Stimulated activated CD8-positive, alpha-beta memory T cell treated with anti-CD3 and anti-CD28 coated beads, Interleukin-7, amount 100 ng/mL, for 48 hours (primary cell): ENCODE results near the gene DCBLD2.
"Not testable (repeated sequence)": the region's sequence is repeated elsewhere in the genome, so short reads cannot be mapped to it uniquely, and the experiment has no call there.

Experiments used
- DNase-seq, 2 donors: peaks; one replicate each; pipeline ENCODE4 v3.0.0-alpha.2; 2020; ENCODE audit warnings: low read depth in 1 of 2; ENCODE audit errors: extremely low read depth in 1 of 2

The DCBLD2 gene

GRCh38 chr3:98843266-98843959, 58.1 kb downstream of the DCBLD2 start:
- no peak for DNase-seq

- DNase-seq, result no peak
Measured at GRCh38 chr3:98839846-98840245, 61.6 kb downstream of the DCBLD2 start.

DNA sequence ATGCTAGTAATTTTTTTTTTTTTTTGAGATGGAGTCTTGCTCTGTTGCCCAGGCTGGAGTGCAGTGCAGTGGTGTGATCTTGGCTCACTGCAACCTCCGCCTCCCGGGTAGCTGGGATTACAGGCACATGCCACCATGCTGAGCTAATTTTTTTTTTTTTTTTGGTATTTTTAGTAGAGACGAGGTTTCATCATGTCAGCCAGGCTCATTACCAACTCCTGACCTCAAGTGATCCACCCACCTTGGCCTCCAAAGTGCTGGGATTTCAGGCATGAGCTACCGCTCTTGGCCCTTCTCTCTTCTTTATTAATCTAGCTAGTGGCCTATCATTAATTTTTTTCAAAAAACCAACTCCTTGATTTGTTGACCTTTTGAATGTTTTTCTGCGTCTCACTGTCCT, 70.4 kb downstream of the DCBLD2 start:
- not testable (repeated sequence) for DNase-seq

DNA sequence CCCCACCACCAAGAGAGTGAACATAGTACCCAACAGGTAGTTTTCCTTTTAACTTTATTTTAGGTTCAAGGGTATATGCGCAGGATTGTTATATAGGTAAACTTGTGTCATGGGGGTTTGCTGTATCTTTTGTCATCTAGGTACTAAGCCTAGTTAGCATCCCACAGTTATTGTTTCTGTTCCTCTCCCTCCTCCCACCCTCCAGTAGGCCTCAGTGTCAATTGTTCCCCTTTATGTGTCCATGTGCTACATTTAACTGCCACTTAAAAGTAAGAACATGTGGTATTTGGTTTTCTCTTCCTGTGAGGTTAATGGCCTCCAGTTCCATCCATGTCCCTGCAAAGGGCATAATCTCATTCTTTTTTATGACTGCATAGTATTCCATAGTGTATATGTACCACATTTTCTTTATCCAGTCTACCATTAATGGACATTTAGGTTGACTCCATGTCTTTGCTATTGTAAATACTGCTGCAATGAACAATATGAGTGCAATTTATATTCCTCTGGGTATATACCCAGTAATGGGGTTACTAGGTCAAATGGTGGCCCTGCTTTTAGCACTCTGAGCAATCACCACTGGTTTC, 72.2 kb downstream of the DCBLD2 start:
- no peak for DNase-seq

DNA sequence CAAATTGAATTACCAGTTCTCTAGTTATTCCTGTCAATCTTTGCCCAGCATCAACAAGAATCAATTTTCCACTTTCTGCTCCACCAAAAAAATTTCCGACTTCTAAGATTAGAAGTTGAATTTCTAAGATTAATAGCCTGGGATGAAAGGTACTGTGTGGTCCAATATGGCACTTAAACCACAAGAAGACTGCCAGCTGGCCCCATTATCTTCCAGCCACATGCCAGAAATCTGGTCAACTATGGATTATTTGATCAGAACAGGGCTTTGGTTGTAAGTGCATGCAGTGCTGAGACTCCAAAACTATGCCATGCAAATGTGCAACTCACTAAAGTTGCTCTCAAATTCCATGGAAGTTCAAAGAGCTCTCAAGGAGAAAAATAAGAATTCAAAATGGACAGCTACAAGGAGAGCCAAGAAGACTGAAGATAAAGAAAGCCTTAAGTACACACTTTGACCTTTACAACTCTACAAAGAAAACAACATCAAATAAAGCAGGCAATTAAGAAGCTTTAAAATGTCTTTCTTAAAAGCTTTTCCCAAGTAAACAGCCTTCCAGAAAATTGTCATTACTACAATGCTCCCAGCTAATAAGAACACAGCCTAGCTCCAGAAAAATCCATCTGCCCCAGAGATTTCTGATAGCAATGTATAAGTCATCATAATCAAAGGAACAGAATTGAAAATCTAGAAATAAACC, 74.1 kb downstream of the DCBLD2 start:
- no peak for DNase-seq

GRCh38 chr3:98826126-98826525, 75.4 kb downstream of the DCBLD2 start:
- no peak for DNase-seq

GRCh38 chr3:98824256-98824655, 77.2 kb downstream of the DCBLD2 start:
- no peak for DNase-seq

DNA sequence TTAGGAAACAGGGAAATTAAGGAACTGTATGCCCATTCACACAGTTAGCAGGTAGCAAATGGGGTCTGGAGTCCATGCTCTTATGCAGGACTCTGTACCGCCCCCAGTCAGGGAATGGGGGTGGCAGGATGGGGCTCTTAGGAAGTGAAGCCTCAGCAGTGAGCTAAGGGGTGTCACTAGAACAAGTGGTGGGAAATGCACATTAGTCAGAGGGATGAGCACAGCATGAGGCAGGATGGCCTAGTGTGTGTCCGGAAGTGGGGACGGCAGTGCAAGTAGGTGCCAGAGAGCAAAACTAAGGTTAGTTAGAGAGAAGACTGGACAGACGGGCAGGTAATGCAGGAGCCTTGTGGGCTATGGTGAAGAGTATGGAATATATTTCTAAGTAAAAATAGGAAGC, 77.7 kb downstream of the DCBLD2 start:
- DNase-seq, result no peak

DNA sequence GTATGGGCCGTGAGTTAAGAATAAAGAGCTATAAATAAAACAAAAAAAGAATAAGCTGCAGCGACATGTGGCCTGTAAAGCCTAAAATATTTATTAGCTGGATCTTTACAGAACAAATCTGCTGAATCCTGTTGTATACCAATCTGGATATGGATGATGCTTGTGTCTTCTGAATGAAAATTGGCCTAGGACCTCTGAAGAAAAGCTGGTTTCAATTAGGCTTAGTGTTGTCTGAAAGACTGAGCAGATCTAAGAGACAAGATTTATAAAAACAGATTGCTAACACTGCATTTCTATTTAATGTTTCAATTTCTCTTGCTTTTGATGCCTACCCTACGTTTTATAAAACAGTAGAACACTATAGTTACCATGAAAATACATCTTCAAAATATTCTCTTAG, 80.4 kb downstream of the DCBLD2 start:
- no peak for DNase-seq

DNA sequence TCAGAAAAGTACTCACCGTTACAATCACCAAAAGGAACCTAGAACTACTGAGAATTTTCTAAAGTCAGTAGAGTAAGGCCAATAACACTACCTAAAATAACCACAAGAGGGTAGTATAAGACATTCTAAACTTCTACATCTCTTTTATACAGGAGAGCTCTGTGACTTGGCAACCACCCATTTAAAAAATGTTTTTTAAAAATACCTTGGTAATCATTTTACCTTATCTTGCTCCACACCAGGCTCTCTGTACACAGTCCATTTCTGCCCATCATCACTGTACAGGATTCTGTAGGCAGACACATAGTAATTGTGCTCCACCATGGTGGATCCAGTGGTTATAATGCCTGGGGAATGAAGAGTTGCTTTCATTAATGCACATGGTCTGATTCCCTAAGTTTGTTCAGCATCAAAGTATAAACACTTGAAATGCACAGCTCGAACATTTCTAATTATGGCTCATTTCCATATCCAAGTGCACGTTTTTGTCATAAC, 83.9 kb downstream of the DCBLD2 start:
- DNase-seq, result no peak

DNA sequence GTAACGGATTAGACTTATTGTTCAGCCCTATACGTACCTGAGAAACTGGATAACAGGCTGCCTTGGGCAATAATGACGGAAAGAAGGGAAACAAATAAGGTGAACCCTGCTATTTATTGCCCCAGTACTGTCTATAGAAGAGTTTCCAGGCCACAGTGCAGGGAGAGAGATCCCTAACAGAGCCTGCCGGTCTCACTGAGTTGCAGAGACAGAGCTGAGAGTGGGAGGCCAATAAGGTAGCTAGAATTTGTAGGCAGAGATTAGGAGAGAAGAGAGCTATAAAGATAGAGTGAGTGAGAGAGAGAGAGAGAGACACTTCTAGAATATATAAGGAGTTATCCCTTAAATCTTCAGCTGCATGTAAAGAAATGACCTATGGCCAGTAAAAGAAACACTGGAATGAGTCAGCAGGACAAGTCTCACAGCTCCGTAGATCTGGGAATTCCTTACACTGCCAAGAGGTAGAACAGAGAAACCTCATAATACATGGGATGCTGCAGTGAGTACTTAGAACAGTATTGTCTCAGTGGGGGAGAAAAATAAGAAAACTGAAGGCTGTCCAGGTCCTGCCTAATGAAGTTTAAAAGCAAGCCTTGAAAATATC, 86.6 kb downstream of the DCBLD2 start:
- DNase-seq, result no peak

DNA sequence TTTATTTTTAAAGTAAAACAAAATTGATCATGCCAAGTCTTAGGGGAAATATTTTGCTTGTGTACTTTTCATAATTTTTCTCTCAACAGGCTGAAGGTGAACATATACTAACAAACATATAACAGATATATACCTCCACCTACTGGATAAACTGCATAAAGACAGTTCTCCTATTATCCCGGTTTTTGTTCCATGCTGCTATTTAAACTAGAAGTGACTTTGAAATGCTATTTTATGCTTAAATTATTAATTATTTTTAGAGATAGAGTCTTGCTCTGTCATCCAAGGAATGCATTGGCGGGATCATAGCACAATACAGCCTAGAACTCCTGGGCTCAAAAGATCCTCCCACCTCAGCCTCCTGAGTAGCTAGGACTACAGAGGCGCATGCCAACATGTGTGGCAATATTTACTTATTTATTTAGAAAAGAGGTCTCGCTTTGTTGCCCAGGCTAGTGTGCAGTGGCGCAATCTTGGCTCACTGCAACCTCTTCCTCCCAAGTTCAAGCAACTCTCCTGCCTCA, 88.6 kb downstream of the DCBLD2 start:
- no peak for DNase-seq

GRCh38 chr3:98811048-98811447, 90.4 kb downstream of the DCBLD2 start:
- DNase-seq, result no peak

DNA sequence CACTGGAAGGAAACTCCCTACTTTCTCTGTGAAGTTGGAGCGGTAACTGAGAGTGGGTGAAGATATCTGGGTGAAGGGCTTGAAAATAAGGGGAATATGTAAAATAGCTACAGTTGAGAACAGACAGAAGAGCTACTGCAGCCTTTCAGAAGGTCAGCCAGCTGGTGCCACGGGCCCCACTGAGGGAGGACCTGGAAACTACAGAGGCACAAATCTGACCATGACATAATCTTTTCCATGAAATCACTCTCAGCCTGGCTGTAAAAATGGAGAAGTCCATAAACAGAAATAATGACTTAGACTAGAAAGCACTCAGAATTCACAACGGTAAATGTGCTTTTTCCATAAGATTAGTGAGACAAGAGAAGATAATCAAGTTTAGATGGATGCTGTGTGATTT, 91.9 kb downstream of the DCBLD2 start:
- DNase-seq, result no peak

GRCh38 chr3:98808071-98808470, 93.4 kb downstream of the DCBLD2 start:
- DNase-seq, result no peak

GRCh38 chr3:98807561-98807960, 93.9 kb downstream of the DCBLD2 start:
- no peak for DNase-seq

GRCh38 chr3:98807011-98807410, 94.5 kb downstream of the DCBLD2 start:
- no peak for DNase-seq

DNA sequence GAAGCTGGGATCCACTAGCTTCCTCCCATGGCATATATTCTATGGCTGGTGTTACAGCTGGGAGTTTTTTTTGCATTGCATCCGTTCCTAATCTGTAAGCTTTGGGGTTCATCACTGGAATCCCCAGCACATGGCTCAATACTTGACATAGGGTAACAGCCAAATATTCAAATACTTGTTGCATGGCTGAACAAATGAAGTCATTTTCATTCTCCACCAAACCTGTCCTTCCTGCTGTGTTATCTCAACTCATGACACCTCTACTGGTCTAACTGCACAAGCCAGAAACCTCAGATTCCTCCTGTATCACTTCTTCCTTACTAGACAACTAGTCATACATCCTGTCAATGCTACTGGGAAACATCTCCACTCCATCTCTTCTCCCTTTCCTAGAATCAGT, 95.0 kb downstream of the DCBLD2 start:
- no peak for DNase-seq

DNA sequence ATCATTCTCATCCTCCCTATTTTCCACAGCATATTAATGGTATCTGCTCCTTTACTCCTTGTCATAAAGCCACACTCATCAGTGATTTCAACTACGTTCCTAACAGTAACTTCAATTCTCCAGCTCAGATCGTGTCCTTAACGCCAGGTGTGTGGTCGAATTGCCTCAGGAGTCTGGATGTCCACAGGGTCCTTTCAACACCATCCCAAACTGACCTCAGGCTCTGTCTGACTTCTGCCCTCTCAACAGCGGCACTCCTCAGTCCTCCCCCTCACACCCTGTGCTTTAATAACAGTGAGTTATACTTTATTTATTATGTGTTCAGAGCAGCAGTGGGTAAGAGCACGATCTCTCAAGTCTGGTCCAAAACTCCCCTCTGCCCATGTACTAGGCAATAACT, 95.9 kb downstream of the DCBLD2 start:
- no peak for DNase-seq

DNA sequence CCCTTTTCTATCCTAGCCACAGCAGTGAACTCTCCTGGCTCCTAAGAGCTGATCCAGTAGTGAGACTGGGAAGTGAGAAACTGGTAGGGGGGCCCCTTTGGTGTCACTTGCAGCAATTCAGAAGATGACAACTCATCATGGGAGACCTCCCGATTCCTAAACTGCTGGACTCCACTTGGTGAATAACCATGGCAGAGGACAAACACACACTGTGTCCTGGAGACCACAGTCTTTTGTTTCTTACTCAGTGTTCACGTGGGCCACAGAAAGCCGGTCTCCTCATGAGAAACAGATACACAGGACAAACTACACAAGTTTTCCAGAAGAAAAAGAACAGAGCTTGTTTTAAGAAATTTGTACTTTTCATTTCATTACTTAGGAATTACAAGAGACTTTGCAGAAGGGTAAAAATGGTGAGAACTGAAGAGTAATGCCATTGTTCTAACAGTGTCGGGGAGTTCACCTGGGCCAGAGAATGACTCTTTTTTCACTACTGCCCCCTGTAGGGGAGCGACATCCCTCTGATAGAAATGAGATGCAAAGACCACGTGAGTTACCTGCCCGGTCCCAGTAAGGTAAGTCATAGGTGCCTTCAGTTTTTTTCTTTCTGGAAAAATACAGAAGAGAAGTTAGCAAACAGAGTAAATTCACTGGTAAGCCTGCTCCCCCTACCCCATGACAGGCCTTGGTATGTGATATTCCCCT, 100.3 kb downstream of the DCBLD2 start:
- no peak for DNase-seq

DNA sequence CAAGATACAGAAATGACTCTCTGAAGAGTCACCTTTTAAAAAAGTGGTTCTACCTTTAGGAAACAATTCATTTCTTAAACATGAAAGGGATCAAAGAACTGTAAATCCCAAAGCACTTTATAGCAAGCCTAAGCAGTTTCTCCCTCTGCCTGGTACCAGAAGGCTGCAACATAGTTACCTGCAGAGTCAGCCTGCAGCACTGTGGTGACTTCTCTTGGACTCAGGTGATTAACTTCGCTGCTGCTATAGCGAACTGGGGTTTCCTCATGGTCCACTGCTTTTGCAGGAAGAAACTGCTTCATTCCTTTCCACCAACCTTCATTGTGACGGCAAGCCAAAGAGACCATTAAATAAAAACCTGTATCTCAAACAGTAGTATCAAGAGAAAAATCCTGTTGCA, 101.1 kb downstream of the DCBLD2 start:
- DNase-seq, result no peak
